WTC11 (cell line): ENCODE measurements around the gene JAZF1. TPM values are rescaled to one million over a fixed set of nuclear protein-coding genes. Genes with fewer than 3 reads are reported as not detected.

Source experiments
- ATAC-seq: fragments of 200-7000 bp; cut with Tn5 transposase; 2 replicates; pipeline ENCODE4 v1.10.0; 2021; ENCODE audit warnings: mild to moderate bottlenecking, moderate library complexity
- CTCF ChIA-PET: fragments of 300-600 bp; sonication (Branson Sonifier 250); formaldehyde crosslinking; loops from one replicate; lab custom pipeline; 2021; ENCODE audit warnings: antibody characterized with exemption; lab: Charles Lee
- POLR2A ChIA-PET: fragments of 350-600 bp; sonication (Branson Sonifier 250); formaldehyde crosslinking; loops from one replicate; lab custom pipeline; 2021; ENCODE audit warnings: antibody characterized with exemption; lab: Charles Lee
- DNase-seq: peaks from one replicate; pipeline ENCODE4 v3.0.0; 2021; ENCODE audit warnings: low spot score
- H3K27ac Mint-ChIP-seq: 2 replicates; pipeline ENCODE4 v1.8.0; 2021; ENCODE audit warnings: mixed read lengths
- H3K27me3 Mint-ChIP-seq: 2 replicates; pipeline ENCODE4 v1.8.0; 2021; ENCODE audit warnings: low read depth, mild to moderate bottlenecking, moderate library complexity, mixed read lengths
- H3K36me3 Mint-ChIP-seq: 2 replicates; pipeline ENCODE4 v1.8.0; 2021; ENCODE audit warnings: mixed read lengths
- H3K4me1 Mint-ChIP-seq: 2 replicates; pipeline ENCODE4 v1.8.0; 2022; ENCODE audit warnings: mixed read lengths
- H3K4me3 Mint-ChIP-seq: 2 replicates; pipeline ENCODE4 v1.8.0; 2021; ENCODE audit warnings: mild to moderate bottlenecking, moderate library complexity, mixed read lengths
- H3K9me3 Mint-ChIP-seq: 2 replicates; pipeline ENCODE4 v1.8.0; 2021; ENCODE audit warnings: mixed read lengths
- CBFB ChIP-seq: sonication (generic); formaldehyde crosslinking; IDR thresholded peaks from 2 replicates; pipeline ENCODE4 v1.8.1; 2022; ENCODE audit warnings: mild to moderate bottlenecking, low read depth, missing genetic modification reagents
- CREB1 ChIP-seq: sonication (generic); formaldehyde crosslinking; IDR thresholded peaks from 2 replicates; pipeline ENCODE4 v1.8.0; 2023; ENCODE audit warnings: mild to moderate bottlenecking, missing genetic modification reagents
- ELF4 ChIP-seq: sonication (generic); formaldehyde crosslinking; IDR thresholded peaks from 2 replicates; pipeline ENCODE4 v1.8.1; 2022; ENCODE audit warnings: low read depth, mild to moderate bottlenecking, moderate library complexity, missing genetic modification reagents
- ETV6 ChIP-seq: sonication (generic); formaldehyde crosslinking; IDR thresholded peaks from 2 replicates; pipeline ENCODE4 v1.8.1; 2022; ENCODE audit warnings: mild to moderate bottlenecking, missing genetic modification reagents
- IRF2 ChIP-seq: sonication (generic); formaldehyde crosslinking; IDR thresholded peaks from 2 replicates; pipeline ENCODE4 v1.8.0; 2022; ENCODE audit warnings: low read depth, missing genetic modification reagents, borderline replicate concordance
- JUN ChIP-seq: sonication (generic); formaldehyde crosslinking; IDR thresholded peaks from 2 replicates; pipeline ENCODE4 v1.8.0; 2023; ENCODE audit warnings: mild to moderate bottlenecking, missing genetic modification reagents
- KAT7 ChIP-seq: sonication (generic); formaldehyde crosslinking; IDR thresholded peaks from 2 replicates; pipeline ENCODE4 v1.8.1; 2023; ENCODE audit warnings: missing genetic modification reagents, mild to moderate bottlenecking, borderline replicate concordance
- NR2C2 ChIP-seq: sonication (generic); formaldehyde crosslinking; IDR thresholded peaks from 2 replicates; pipeline ENCODE4 v1.8.0; 2022; ENCODE audit warnings: mild to moderate bottlenecking, missing genetic modification reagents
- SMAD3 ChIP-seq: sonication (generic); formaldehyde crosslinking; IDR thresholded peaks from 2 replicates; pipeline ENCODE4 v1.8.0; 2022; ENCODE audit warnings: missing genetic modification reagents, mild to moderate bottlenecking, borderline replicate concordance
- TP53 ChIP-seq: sonication (generic); formaldehyde crosslinking; IDR thresholded peaks from 2 replicates; pipeline ENCODE4 v1.8.1; 2023; ENCODE audit warnings: mild to moderate bottlenecking, missing genetic modification reagents
- ZBTB21 ChIP-seq: sonication (generic); formaldehyde crosslinking; IDR thresholded peaks from 2 replicates; pipeline ENCODE4 v1.8.1; 2023; ENCODE audit warnings: mild to moderate bottlenecking, missing genetic modification reagents, borderline replicate concordance
- ZNF138 ChIP-seq: sonication (generic); formaldehyde crosslinking; conservative IDR thresholded peaks from 2 replicates; pipeline ENCODE4 v1.8.1; 2022; ENCODE audit warnings: mild to moderate bottlenecking, moderate library complexity, missing genetic modification reagents
- ZNF232 ChIP-seq: sonication (generic); formaldehyde crosslinking; IDR thresholded peaks from 2 replicates; pipeline ENCODE4 v1.8.0; 2022; ENCODE audit warnings: mild to moderate bottlenecking, missing genetic modification reagents
- ZNF423 ChIP-seq: fragments of 250-450 bp; sonication (Bioruptor Pico); IDR thresholded peaks from 2 replicates; pipeline ENCODE4 v2.1.2; 2022; ENCODE audit warnings: mild to moderate bottlenecking, moderate library complexity
- total RNA-seq: library from RNA; stranded (reverse); gene quantifications from 3 replicates; pipeline ENCODE4 v1.2.3, GENCODE V29; 2021
- TF ChIP-seq, protein P1 (sequence below): fragments of 250-450 bp; sonication (Bioruptor Pico); IDR thresholded peaks from 2 replicates; pipeline ENCODE4 v1.8.0; 2021; ENCODE audit warnings: mild to moderate bottlenecking
- TF ChIP-seq, protein P2 (sequence below): sonication (generic); formaldehyde crosslinking; IDR thresholded peaks from 2 replicates; pipeline ENCODE4 v1.8.0; 2022; ENCODE audit warnings: mild to moderate bottlenecking, missing genetic modification reagents
- TF ChIP-seq, protein P3 (sequence below): sonication (generic); formaldehyde crosslinking; IDR thresholded peaks from 2 replicates; pipeline ENCODE4 v1.8.1; 2023; ENCODE audit warnings: mild to moderate bottlenecking, missing genetic modification reagents, borderline replicate concordance
- TF ChIP-seq, protein P4 (sequence below): fragments of 250-450 bp; sonication (Bioruptor Pico); IDR thresholded peaks from 2 replicates; pipeline ENCODE4 v2.1.2; 2022; ENCODE audit warnings: mild to moderate bottlenecking, moderate library complexity
- TF ChIP-seq, protein P5 (sequence below): fragments of 250-450 bp; sonication (Bioruptor Pico); IDR thresholded peaks from 2 replicates; pipeline ENCODE4 v1.9.0; 2021; ENCODE audit warnings: mild to moderate bottlenecking
- TF ChIP-seq, protein P6 (sequence below): sonication (generic); formaldehyde crosslinking; IDR thresholded peaks from 2 replicates; pipeline ENCODE4 v1.8.1; 2022; ENCODE audit warnings: missing genetic modification reagents, borderline replicate concordance
- TF ChIP-seq, protein P7 (sequence below): sonication (generic); formaldehyde crosslinking; IDR thresholded peaks from 2 replicates; pipeline ENCODE4 v1.8.1; 2023; ENCODE audit warnings: mild to moderate bottlenecking, missing genetic modification reagents, moderate library complexity

Gene JAZF1
- total RNA-seq, 1 experiment from 2014 or later, result 19.0 TPM

DNA sequence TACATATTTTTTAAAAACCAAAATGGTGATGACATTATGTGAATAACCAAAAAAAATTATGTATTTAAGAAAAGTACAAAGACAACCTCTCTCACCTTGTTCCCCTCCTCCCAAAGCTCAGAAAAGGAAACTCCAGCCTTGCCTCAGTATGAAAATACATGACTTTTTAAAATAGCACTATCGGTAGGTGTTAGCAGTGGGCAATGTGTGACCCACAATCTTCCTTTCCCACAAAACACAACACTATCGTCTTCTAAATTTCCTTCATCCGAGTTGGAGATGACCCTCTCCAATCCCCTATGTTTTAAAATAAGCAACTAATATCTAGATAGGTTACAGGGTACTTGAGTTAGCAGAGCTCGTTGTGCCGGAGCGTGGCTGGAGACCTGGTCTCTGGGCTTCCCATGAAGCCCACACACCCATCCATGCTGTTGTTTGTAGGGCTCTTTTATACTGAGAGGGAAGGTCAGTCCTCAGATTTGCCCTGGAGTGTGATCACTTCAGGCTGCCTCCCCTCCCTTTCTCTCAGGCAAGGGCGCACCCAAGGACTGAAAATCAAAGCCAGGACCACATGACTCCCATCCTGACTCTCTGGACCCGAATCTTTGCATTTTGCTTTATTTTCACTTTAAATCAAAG lies 107.6 kb downstream of the JAZF1 start (continued):
- TF ChIP-seq, protein P1, sequence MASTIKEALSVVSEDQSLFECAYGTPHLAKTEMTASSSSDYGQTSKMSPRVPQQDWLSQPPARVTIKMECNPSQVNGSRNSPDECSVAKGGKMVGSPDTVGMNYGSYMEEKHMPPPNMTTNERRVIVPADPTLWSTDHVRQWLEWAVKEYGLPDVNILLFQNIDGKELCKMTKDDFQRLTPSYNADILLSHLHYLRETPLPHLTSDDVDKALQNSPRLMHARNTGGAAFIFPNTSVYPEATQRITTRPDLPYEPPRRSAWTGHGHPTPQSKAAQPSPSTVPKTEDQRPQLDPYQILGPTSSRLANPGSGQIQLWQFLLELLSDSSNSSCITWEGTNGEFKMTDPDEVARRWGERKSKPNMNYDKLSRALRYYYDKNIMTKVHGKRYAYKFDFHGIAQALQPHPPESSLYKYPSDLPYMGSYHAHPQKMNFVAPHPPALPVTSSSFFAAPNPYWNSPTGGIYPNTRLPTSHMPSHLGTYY (CRISPR knock-in tag), result no peak
- TF ChIP-seq TP53 (CRISPR knock-in tag), result no peak
- TF ChIP-seq, protein P2, sequence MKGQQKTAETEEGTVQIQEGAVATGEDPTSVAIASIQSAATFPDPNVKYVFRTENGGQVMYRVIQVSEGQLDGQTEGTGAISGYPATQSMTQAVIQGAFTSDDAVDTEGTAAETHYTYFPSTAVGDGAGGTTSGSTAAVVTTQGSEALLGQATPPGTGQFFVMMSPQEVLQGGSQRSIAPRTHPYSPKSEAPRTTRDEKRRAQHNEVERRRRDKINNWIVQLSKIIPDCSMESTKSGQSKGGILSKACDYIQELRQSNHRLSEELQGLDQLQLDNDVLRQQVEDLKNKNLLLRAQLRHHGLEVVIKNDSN (CRISPR knock-in tag), result no peak
- no peak for TF ChIP-seq ZNF423 (CRISPR knock-in tag)

DNA sequence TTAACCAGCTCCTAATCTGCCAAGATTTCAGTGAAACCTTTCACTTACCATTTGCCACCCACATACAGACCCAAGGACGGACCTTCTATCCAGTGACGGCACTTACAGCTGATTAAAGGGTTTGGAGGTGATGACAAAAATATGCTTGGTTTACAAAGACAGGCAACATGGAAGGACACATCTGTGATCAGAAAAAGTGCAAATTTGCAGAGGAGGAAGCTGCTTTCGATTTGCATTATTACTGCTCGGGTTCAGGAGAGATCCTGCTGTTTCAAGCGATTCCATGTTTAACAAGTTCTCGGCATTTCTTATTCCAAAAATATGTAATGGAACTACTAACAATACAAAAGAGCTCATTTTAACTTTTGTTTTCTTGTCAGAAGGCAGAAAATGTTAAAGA lies 109.0 kb downstream of the JAZF1 start:
- H3K4me1 Mint-ChIP-seq, result peaks cover 46% of the 10 kb centered on the region
- H3K27me3 Mint-ChIP-seq, result no peaks in the 10 kb centered on the region
- no peaks in the 10 kb centered on the region for H3K9me3 Mint-ChIP-seq
- DNase-seq (no peak), ATAC-seq (no peak)
- CTCF ChIA-PET, result interaction anchor here (14.4 to 18.4 kb wide), 2 partner anchors 10 to 24 kb away, joined by 248 to 307 read pairs; no protein-coding TSS in a partner anchor
- H3K27ac Mint-ChIP-seq, result 0 out of 2 replicates have a peak overlapping the region, but pooled peaks have one; percentile 46
- POLR2A ChIA-PET, result no interaction called here
- TF ChIP-seq, protein P3, sequence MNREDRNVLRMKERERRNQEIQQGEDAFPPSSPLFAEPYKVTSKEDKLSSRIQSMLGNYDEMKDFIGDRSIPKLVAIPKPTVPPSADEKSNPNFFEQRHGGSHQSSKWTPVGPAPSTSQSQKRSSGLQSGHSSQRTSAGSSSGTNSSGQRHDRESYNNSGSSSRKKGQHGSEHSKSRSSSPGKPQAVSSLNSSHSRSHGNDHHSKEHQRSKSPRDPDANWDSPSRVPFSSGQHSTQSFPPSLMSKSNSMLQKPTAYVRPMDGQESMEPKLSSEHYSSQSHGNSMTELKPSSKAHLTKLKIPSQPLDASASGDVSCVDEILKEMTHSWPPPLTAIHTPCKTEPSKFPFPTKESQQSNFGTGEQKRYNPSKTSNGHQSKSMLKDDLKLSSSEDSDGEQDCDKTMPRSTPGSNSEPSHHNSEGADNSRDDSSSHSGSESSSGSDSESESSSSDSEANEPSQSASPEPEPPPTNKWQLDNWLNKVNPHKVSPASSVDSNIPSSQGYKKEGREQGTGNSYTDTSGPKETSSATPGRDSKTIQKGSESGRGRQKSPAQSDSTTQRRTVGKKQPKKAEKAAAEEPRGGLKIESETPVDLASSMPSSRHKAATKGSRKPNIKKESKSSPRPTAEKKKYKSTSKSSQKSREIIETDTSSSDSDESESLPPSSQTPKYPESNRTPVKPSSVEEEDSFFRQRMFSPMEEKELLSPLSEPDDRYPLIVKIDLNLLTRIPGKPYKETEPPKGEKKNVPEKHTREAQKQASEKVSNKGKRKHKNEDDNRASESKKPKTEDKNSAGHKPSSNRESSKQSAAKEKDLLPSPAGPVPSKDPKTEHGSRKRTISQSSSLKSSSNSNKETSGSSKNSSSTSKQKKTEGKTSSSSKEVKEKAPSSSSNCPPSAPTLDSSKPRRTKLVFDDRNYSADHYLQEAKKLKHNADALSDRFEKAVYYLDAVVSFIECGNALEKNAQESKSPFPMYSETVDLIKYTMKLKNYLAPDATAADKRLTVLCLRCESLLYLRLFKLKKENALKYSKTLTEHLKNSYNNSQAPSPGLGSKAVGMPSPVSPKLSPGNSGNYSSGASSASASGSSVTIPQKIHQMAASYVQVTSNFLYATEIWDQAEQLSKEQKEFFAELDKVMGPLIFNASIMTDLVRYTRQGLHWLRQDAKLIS (CRISPR knock-in tag), result no peak
- no peak for TF ChIP-seq SMAD3 (CRISPR knock-in tag)
- TF ChIP-seq ZNF232 (CRISPR knock-in tag), result no peak
- no peak for TF ChIP-seq KAT7 (CRISPR knock-in tag)
- TF ChIP-seq, protein P4, sequence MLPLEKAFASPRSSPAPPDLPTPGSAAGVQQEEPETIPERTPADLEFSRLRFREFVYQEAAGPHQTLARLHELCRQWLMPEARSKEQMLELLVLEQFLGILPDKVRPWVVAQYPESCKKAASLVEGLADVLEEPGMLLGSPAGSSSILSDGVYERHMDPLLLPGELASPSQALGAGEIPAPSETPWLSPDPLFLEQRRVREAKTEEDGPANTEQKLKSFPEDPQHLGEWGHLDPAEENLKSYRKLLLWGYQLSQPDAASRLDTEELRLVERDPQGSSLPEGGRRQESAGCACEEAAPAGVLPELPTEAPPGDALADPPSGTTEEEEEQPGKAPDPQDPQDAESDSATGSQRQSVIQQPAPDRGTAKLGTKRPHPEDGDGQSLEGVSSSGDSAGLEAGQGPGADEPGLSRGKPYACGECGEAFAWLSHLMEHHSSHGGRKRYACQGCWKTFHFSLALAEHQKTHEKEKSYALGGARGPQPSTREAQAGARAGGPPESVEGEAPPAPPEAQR, result no peak
- TF ChIP-seq JUN (CRISPR knock-in tag), result no peak
- no peak for TF ChIP-seq ZBTB21 (CRISPR knock-in tag)
- TF ChIP-seq CBFB, result no peak
- TF ChIP-seq ZNF138 (CRISPR knock-in tag), result no peak
- no peak for TF ChIP-seq ELF4 (CRISPR knock-in tag)
- TF ChIP-seq, protein P5, sequence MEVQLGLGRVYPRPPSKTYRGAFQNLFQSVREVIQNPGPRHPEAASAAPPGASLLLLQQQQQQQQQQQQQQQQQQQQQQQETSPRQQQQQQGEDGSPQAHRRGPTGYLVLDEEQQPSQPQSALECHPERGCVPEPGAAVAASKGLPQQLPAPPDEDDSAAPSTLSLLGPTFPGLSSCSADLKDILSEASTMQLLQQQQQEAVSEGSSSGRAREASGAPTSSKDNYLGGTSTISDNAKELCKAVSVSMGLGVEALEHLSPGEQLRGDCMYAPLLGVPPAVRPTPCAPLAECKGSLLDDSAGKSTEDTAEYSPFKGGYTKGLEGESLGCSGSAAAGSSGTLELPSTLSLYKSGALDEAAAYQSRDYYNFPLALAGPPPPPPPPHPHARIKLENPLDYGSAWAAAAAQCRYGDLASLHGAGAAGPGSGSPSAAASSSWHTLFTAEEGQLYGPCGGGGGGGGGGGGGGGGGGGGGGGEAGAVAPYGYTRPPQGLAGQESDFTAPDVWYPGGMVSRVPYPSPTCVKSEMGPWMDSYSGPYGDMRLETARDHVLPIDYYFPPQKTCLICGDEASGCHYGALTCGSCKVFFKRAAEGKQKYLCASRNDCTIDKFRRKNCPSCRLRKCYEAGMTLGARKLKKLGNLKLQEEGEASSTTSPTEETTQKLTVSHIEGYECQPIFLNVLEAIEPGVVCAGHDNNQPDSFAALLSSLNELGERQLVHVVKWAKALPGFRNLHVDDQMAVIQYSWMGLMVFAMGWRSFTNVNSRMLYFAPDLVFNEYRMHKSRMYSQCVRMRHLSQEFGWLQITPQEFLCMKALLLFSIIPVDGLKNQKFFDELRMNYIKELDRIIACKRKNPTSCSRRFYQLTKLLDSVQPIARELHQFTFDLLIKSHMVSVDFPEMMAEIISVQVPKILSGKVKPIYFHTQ (CRISPR knock-in tag), result no peak
- no peak for TF ChIP-seq IRF2 (CRISPR knock-in tag)
- TF ChIP-seq NR2C2 (CRISPR knock-in tag), result no peak
- TF ChIP-seq, protein P6, sequence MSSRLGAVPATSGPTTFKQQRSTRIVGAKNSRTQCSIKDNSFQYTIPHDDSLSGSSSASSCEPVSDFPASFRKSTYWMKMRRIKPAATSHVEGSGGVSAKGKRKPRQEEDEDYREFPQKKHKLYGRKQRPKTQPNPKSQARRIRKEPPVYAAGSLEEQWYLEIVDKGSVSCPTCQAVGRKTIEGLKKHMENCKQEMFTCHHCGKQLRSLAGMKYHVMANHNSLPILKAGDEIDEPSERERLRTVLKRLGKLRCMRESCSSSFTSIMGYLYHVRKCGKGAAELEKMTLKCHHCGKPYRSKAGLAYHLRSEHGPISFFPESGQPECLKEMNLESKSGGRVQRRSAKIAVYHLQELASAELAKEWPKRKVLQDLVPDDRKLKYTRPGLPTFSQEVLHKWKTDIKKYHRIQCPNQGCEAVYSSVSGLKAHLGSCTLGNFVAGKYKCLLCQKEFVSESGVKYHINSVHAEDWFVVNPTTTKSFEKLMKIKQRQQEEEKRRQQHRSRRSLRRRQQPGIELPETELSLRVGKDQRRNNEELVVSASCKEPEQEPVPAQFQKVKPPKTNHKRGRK (CRISPR knock-in tag), result no peak
- TF ChIP-seq ETV6, result no peak
- TF ChIP-seq CREB1, result no peak
- TF ChIP-seq, protein P7, sequence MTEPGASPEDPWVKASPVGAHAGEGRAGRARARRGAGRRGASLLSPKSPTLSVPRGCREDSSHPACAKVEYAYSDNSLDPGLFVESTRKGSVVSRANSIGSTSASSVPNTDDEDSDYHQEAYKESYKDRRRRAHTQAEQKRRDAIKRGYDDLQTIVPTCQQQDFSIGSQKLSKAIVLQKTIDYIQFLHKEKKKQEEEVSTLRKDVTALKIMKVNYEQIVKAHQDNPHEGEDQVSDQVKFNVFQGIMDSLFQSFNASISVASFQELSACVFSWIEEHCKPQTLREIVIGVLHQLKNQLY (CRISPR knock-in tag), result no peak
- TF ChIP-seq, all 79 proteins: peak for 0
- Mint-ChIP-seq H3K4me3 (no peak overlapping the region), H3K36me3 (no peaks in the 10 kb centered on the region)
